ENCODE measurements around the gene EGFL7.
A peak's percentile ranks its signal among the peaks of the same experiment; 100 is the strongest.

Gene EGFL7

GRCh38 chr9:136645352-136645902 lies 17.3 kb upstream of the EGFL7 start:
- peak; percentile 42 to 46 for DNase-seq

GRCh38 chr9:136645903-136646754 lies 16.6 kb upstream of the EGFL7 start:
- DNase-seq: peak; percentile 56 to 81

GRCh38 chr9:136646827-136647711 lies 15.6 kb upstream of the EGFL7 start:
- peak; percentile 33 to 52 for DNase-seq

- peak; percentile 81 to 89 for DNase-seq
Measured at GRCh38 chr9:136648751-136649150, 14.0 kb upstream of the EGFL7 start.

- peak; percentile 66 to 75 for DNase-seq
Measured at GRCh38 chr9:136650021-136650420, 12.7 kb upstream of the EGFL7 start.

GRCh38 chr9:136650648-136651047 lies 12.1 kb upstream of the EGFL7 start:
- DNase-seq: peak; percentile 37

GRCh38 chr9:136651860-136652259 lies 10.9 kb upstream of the EGFL7 start:
- DNase-seq: no peak

- DNase-seq: no peak
Measured at GRCh38 chr9:136653323-136654079, 9.2 kb upstream of the EGFL7 start.

- no peak for DNase-seq
Measured at GRCh38 chr9:136654820-136655535, 7.7 kb upstream of the EGFL7 start.

- DNase-seq: peak; percentile 83 to 89
Measured at GRCh38 chr9:136655536-136656182, 7.1 kb upstream of the EGFL7 start.

- DNase-seq: no peak
Measured at GRCh38 chr9:136656183-136656738, 6.5 kb upstream of the EGFL7 start.

- DNase-seq: peak; percentile 73 to 81
Measured at GRCh38 chr9:136656795-136657611, 5.7 kb upstream of the EGFL7 start.

- DNase-seq: peak; percentile 21 to 27
Measured at GRCh38 chr9:136657974-136658848, 4.5 kb upstream of the EGFL7 start.

GRCh38 chr9:136658849-136659535 lies 3.7 kb upstream of the EGFL7 start:
- peak; percentile 36 to 44 for DNase-seq

- no peak for DNase-seq
Measured at GRCh38 chr9:136659861-136660784, 2.6 kb upstream of the EGFL7 start.

GRCh38 chr9:136660971-136661550 lies 1.7 kb upstream of the EGFL7 start:
- no peak for DNase-seq

Data from Kasumi-1 (cell line).